ENCODE measurements around the gene SKP1.

DNA sequence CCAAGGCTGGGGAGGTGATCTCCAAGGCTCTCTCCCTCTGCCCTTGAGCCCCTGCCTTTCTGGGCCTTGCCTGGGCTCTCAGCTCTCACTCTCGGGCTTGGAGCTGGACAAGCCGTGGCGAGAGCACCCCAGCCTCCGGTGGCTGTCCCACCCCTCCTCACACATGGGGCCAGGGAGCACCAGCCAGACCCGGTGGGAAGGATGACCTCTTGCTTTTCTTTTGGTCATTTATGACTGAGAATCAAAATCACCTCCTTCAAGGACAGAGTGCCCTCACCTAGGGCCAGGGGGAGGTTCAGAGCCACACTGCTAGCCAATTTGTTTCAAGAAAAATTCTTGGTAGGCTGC, 48.1 kb downstream of the SKP1 start:
- TF ChIP-seq, protein P1, sequence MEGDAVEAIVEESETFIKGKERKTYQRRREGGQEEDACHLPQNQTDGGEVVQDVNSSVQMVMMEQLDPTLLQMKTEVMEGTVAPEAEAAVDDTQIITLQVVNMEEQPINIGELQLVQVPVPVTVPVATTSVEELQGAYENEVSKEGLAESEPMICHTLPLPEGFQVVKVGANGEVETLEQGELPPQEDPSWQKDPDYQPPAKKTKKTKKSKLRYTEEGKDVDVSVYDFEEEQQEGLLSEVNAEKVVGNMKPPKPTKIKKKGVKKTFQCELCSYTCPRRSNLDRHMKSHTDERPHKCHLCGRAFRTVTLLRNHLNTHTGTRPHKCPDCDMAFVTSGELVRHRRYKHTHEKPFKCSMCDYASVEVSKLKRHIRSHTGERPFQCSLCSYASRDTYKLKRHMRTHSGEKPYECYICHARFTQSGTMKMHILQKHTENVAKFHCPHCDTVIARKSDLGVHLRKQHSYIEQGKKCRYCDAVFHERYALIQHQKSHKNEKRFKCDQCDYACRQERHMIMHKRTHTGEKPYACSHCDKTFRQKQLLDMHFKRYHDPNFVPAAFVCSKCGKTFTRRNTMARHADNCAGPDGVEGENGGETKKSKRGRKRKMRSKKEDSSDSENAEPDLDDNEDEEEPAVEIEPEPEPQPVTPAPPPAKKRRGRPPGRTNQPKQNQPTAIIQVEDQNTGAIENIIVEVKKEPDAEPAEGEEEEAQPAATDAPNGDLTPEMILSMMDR (IDR thresholded peaks at IDR 0.05) = no peak
- TF ChIP-seq POLR2A (IDR thresholded peaks at IDR 0.05) (no peak), EP300 (IDR thresholded peaks at IDR 0.05) (no peak)
